Central memory CD4-positive, alpha-beta T cell (primary cell): ENCODE measurements around the gene C9orf78.
"Not testable (repeated sequence)": the region's sequence is repeated elsewhere in the genome, so short reads cannot be mapped to it uniquely, and the experiment has no call there.

ENCODE experiments used
- DNase-seq: peaks from one replicate; pipeline ENCODE4 v3.0.0; 2022

The C9orf78 gene

GRCh38 chr9:129809346-129809745, 25.7 kb downstream of the C9orf78 start:
- no peak for DNase-seq

DNA sequence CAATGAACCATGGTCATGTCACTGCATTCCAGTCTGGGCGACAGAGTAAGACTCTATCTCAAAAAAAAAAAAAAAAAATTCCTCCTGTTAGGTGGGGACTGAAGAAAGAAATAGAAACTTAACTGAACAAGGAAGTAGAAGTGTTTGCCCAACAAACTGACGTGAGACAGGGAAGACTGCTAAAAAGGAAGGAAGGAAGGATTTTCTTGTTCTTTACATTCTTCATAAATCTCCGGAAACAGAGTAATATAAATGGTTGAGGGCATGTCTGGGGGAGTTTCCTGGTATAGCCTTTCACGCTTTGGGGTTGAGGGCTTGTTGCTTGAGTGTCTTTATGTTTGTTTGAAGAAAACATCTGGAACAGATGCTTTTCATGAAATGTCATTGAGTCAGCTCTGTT, 29.0 kb downstream of the C9orf78 start:
- DNase-seq, result no peak

GRCh38 chr9:129803676-129804060, 31.4 kb downstream of the C9orf78 start:
- no peak for DNase-seq

DNA sequence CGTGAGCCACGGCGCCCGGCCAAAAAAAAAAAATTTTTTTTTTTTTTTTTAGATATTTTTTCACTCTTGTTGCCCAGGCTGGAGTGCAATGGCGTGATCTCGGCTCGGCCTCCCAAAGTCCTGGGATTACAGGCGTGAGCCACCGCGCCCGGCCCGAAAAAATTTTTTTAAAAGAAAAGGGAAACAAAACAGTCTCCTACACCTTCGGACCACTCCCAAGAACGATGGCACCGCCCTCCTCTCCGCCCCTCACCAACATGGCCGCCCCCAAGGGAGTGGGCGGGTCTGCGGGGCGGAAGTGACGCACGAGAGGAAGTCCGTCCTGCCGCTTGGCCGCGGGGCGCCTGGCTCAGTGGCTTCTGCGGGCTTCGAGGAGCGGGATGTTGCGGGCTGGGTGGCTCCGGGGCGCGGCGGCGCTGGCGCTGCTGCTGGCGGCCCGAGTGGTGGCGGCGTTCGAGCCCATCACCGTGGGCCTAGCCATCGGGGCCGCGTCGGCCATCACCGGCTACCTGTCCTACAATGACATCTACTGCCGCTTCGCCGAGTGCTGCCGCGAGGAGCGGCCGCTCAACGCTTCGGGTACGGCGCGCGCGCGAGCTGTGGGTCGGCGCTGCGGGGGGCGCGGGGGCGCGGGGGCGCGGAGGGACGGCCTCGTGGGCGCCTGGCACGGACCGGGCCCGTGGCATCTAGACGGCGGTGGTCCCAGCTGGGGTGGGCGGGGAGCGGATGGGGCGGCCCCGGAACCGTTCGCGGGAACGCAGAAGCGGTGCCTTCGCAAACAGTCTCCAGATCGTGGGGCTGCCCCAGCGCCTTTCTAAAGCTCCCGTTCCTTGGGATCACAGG, 32.0 kb downstream of the C9orf78 start, which contains the start of gene TOR1B:
Gene TOR1B (plus strand): TSS at position 352 of the 843 bp plus-strand sequence. CDS start 29 bp downstream, at position 381.
- DNase-seq, result peak; percentile 93

- DNase-seq, result no peak
These were observed 33.6 kb downstream of the C9orf78 start for GRCh38 chr9:129801504-129801903.

DNA sequence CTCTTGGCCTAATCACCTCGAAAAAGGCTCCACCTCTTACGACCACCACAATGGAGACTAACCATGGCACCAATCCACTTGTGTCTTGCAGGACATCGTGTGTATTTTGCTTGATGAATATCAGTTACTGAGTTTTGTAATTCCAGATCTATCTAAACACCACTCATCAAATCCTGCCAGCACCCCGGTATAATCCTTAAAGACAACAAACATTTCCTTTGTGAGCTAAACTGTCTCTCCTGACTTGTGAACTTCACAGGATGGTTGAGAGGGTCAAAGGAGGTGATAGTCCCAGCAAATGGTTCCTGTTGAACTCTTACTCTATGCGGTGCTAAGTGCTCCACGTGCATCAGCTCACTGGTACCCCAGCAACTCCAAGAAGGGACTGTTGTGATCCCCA, 36.1 kb downstream of the C9orf78 start:
- DNase-seq, result no peak

DNA sequence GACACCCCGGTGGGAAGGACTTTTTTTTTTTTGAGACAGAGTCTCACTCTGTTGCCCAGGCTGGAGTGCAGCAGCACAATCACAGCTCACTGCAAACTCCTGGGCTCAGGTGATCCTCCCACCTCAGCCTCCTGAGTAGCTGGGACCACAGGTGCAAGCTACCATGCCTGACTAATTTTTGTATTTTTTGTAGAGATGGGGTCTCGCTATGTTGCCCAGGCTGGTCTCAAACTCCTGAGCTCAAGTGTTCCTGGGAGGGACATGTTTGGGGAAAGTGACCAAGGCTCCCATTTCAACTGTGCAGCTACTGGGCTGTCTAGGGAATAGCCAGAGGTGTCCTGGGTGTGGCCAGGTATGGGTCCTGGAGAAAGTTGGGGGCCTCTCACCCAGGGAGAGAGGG, 39.0 kb downstream of the C9orf78 start:
- DNase-seq, result not testable (repeated sequence)

DNA sequence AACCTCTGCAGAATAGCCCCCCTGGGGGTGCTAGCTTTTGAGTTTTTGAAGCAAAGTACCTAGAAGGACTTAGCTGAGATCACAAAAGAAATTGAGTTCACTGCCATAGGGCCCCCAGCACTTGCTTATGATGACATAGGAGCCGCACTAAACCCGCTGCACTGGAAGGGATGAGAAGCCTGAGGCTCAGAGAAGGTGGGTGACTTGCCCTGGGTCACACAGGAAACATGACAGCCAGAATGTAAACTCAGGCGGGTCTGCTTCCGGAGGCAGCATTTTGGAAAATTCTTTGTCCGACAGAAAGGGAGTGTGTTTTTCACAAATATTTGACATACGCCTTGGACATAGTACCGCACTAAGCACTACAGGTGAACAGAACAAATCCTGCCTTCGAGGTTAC, 40.5 kb downstream of the C9orf78 start:
- no peak for DNase-seq

- no peak for DNase-seq
These were observed 48.6 kb downstream of the C9orf78 start for GRCh38 chr9:129786481-129786880.

- no peak for DNase-seq
These were observed 49.2 kb downstream of the C9orf78 start for GRCh38 chr9:129785866-129786265.

DNA sequence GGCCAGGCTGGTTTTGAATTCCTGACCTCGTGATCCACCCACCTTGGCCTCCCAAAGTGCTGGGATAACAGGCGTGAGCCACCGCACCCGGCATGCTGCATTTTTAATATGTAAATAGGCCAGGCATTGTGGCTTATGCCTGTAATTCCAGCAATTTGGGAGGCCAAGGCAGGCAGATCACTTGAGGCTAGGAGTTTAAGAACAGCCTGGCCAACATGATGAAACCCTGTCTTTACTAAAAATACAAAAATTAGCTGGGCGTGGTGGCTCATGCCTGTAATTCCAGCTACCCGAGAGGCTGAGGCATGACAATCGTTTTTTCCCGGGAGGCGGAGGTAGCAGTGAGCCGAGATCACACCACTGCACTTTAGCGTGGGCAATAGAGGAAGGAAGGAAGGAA, 50.1 kb downstream of the C9orf78 start:
- not testable (repeated sequence) for DNase-seq

DNA sequence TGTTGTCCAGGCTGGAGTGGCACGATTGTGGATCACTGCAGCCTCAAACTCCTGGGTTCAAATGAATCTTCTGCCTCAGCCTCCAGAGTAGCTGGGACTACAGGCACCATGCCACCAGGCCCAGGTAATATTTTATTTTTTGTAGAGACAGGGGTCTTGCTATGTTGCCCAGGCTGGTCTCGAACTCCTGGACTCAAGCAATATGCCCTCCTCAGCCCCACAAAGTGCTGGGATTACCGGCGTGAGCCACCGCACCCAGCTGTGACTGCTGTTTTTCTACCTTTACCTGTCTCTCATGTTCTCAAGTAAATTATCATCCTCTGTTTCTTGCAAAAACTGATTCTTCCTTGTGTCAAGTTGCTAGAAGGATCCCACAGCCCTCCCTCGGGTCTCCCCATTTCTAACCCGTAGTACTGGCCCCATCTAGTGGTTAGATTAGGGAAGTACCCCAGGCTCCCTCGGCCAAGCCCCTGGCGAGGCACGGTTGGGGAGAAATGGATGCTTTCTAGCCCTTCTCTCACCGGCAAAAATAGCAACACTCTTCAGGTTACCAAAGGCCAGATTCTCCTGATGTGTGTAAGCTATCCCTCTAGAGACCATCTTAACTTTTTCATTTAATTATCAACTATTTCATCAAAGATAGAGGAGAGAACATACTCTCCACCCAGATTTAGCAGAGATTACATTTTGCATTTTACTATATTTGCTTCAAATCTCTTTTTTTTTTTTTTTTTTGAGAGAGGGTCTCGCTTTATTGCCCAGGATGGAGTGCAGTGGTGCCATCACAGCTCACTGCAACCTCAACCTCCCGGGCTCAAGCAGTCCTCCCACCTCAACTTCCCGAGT, 51.3 kb downstream of the C9orf78 start:
- DNase-seq, result peak; percentile 71

GRCh38 chr9:129781981-129782380, 53.1 kb downstream of the C9orf78 start:
- DNase-seq, result no peak

DNA sequence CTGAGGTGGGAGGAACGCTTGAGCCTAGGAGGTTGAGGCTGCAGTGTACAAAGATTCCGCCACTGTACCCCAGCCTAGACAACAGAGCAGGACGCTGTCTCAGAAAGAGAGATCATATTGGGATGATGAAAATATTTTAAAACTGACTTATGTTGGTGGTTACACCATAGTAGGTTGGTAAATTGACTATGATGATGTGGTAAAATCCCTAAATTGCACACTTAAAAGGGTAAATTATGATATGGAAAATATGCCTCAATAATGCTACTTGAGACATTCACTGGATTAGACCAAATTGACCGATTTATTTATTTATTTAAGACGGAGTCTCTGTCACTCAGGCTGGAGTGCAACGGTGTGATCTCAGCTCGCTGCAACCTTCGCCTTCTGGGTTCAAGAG, 53.9 kb downstream of the C9orf78 start:
- no peak for DNase-seq

GRCh38 chr9:129779560-129780190, 55.4 kb downstream of the C9orf78 start:
- no peak for DNase-seq

DNA sequence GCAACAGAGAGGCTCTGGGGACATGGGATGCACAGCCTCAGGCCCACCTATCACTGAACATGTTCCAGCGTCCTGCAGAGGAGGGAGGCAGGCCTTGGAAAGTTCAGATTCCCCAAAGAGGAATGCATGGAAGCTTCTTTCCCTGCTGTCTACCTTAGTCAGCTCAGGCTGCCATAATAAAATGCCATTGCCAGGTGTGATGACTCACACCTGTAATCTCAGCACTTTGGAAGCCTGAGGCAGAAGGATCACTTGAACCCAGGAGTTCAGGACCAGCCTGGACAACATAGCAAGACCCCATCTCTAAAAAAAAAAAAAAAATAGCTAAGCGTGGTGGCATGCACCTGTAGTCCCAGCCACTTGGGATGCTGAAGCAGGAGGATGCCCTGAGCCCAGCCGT, 56.6 kb downstream of the C9orf78 start:
- DNase-seq, result no peak

- no peak for DNase-seq
These were observed 57.3 kb downstream of the C9orf78 start for GRCh38 chr9:129777769-129778130.
